Putamen (tissue), 1 donor: ENCODE data around the gene STT3B.
A peak's percentile ranks its signal among the peaks of the same experiment; 100 is the strongest.
"Not testable (repeated sequence)": the region's sequence is repeated elsewhere in the genome, so short reads cannot be mapped to it uniquely, and the experiment has no call there.

Experiments used
- DNase-seq: peaks from one replicate; pipeline ENCODE4 v3.0.0-alpha.2; 2016; ENCODE audit warnings: low spot score

STT3B gene

GRCh38 chr3:31532587-31533168, at the start of gene STT3B:
TSS of gene STT3B (plus strand) at chr3:31532925. CDS start at chr3:31532999, 74 bp downstream.
- DNase-seq: peak; percentile 86

DNA sequence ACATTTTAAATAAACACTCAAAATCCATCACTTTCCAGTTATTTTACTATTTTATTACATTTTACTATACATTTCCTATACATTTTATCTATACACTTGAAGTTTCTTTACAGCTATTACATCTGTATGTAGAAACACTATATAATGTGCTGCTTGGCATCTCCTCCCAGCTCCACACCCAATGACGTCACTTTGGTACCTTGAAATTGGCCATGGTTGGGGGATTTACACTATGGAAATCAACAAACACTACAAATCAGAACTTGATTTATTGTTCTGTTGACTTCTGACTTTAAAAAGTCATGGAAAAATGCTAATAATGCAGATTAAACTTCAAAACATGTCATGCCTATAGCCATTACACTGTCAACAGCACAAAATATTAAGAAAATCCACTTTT, 48.9 kb upstream of the STT3B start:
- no peak for DNase-seq

DNA sequence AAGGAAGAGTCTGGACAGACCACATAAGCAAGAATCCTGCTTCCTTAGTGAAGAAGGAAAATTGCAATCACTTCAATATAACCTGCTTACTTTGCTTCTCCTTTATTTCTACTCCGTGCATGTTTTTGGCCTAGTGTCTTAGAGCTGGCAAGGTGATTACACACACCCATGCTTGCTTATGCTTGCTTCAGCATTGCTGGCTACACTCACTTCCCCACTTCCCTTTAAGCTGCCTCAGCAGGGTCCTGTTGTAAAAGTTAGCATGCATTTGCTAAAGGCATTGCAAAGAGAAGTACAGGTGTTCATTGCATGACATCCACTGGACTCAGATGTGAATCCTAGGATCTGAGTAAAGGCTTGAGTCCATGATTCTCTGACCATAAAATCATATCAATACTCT, 47.5 kb upstream of the STT3B start:
- no peak for DNase-seq

GRCh38 chr3:31486865-31487533, 45.7 kb upstream of the STT3B start:
- DNase-seq: no peak

DNA sequence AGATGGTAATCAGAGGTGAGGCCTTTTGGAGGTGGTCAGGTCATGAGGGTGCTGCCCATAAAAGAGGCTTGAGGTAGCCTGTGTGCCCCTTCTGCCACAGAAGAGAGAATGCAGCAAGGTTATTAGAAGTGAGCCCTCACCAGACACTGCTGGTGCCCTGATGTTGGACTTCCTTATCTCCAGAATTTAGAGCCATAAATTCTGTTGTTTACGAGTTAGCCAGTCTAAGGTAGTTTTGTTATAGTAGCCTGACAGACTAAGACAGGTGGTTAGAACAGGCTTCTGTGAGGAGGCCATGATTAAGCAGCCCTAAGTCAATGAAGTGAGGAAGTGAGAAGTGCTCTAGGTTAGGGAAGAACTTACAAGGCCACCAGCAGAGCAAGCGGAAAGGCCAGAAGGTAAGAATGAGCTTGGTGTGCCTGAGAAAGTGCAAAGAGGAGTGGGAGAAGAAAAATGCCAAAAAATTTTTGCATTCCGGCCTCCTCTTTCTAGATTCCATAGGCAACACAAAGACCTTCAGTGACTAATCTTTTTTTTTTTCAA, 44.2 kb upstream of the STT3B start:
- DNase-seq: no peak

DNA sequence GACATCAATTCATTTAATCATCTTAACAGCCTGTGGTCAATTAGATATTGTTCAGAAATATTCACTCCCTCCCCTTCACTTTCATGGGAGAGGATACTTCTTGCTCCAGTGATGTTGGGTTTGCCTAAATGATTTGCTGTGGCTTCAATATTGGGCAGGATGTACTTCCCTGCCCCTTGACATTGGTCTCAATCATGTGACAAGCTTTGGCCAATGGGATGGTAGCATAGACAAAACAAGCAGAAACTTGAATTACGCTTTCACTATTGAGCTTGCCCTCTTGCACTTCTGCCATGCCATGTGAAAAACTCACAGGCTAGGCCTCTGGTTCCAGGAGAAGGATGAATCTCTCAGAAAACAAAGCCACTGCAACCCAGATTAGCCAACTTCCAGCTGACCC, 42.2 kb upstream of the STT3B start:
- no peak for DNase-seq

DNA sequence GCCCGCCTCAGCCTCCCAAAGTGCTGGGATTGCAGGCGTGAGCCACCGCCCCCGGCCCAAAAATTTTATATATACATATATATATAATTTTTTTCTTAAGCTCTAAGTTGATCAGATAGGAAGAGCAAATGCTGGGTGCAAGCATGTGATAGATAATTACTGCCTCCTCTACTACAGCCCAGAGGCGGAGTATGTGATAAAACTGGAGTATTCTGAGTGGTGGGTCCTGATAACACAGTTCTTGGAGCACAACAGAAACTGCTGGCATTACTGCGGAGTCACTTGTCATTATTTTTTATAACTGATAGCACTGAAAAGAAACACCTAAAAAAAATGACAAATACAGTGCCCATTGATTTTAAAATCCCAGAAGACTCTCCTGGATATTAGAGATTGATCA, 41.1 kb upstream of the STT3B start:
- DNase-seq: no peak

GRCh38 chr3:31493149-31493548, 39.6 kb upstream of the STT3B start:
- DNase-seq: no peak

DNA sequence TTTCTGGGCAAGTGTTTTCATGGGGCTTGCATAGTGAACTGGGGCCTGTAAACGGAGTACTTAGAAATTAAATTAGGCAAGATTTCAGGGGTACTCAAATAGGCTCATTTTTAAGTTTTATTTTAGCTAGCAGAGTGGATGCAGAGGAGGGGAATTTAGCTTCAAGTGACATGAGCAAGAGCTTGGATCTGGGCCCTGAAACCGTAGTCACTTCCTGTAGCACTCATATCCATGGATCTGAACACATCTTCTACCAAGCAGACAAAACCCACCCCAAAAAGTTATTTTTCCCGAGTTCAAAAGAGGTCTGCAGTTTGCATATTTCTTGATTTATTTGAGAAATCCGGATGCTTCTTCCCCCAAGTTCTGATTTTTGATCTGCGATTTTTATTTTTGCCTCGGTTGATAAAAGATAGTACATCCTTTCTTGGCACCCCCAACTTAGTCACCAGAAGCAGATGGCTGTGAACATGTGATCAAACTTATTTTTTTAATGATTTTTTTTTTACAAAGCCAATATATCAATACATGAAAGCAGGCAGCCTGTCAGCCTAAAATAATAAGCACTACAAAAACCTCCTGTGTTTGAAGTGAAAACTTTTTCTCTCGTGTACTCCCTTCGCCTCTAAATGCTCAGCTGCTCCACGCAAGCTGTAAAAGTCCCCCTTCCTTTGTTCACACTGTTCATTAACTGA, 36.6 kb upstream of the STT3B start:
- no peak for DNase-seq

DNA sequence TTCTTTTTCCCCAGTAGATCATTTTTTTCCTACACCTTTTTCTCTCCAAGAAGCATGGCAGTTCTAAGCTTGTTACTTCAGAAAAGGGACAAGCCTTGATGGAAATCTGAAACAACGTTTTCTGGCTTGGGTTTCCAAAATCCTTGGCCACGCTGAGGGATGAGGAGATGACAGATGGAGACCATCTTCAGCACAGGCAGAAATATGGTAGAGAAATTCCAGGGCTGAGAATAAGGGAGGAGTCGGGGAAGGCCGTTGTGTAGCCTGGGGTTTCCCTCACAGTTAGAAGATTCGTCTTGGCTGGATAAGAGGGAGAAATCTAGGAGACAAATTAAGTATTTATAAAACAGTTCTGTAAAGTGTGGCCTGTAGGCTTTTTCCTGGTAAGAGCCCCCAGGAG, 33.9 kb upstream of the STT3B start:
- no peak for DNase-seq

- no peak for DNase-seq
Observed at GRCh38 chr3:31499281-31499680, 33.4 kb upstream of the STT3B start.

- no peak for DNase-seq
Observed at GRCh38 chr3:31502803-31503221, 29.9 kb upstream of the STT3B start.

DNA sequence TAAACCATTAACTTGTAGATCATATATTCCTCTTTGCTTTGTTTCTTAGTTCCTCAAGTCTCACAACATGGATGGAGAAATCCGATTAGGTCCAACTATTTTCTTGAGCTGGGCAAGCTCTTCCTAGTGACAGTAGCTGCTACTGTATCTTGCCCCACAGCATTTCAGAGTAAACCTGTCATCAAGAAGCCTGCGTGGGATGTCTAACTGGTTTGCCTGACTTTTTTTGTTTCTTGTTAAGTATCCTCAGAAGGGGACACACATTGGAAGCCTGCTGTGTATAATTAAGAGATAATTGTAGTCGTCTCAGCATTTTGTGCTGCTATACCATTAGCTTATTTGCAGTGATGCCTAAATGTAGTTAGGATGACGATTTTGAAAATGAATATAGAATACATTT, 29.3 kb upstream of the STT3B start:
- no peak for DNase-seq

DNA sequence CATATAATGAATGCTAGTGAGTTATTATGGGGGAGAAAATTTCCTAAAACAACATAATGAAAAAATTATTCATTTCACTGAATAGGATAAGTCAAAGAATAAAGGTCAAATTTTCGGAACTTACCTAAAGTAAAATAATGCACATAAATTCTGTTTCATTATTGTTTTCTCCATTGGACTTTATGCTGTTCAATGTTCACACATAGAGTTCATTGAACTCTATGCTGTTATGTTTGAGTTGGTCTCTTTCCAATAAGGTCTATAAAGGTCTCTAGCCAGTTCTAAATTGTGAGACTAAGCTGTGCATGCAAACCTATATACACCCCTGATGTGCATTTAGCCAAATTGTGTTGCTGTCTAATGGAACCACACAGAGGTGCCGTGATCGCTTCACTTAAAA, 28.5 kb upstream of the STT3B start:
- no peak for DNase-seq

- DNase-seq: no peak
Observed at GRCh38 chr3:31505371-31506048, 27.2 kb upstream of the STT3B start.

DNA sequence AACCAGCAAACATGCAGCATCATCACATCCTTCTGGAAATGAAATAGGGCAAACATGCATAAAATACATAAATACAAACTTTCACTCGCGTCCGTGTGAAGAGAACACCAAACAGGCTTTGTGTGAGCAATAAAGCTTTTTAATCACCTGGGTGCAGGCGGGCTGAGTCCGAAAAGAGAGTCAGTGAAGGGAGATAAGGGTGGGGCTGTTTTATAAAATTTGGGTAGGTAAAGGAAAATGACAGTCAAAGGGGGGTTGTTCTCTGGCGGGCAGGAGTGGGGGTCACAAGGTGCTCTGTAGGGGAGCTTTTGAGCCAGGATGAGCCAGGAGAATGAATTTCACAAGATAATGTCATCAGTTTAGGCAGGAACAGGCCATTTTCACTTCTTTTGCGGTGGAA, 26.2 kb upstream of the STT3B start:
- not testable (repeated sequence) for DNase-seq

DNA sequence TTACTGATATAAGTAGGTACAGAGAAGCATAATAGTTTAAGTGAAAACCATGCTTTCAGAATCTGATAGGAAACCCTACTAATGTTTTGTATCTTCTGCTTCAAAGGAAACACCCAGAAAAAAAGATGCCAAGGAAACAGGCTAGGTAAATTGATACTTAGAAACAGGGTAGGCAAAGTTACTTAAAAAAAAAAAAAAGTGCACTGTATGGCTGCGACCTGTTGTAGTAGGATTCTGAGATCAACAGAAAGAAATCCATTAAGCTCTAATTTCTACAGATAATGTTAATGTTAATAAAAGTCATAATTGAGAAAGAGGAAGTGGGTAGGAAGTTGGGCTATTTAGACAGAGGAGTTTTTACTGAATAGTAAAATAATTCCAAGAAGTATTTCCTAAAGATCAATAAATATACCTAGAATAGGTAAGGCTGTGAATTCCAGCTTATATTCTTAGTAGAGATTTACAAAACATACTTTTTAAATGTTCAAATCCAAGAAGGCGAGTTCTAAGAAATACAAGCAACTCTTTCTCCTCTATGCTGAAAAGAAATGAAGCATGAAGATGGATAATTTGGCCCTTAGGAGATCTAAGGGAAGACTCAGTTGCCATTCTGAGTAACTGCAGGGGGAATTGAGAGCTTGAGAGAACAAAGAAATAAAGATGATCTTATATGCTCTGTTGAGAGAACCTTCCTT, 24.1 kb upstream of the STT3B start:
- DNase-seq: no peak

- DNase-seq: no peak
Observed at GRCh38 chr3:31509147-31509728, 23.5 kb upstream of the STT3B start.

DNA sequence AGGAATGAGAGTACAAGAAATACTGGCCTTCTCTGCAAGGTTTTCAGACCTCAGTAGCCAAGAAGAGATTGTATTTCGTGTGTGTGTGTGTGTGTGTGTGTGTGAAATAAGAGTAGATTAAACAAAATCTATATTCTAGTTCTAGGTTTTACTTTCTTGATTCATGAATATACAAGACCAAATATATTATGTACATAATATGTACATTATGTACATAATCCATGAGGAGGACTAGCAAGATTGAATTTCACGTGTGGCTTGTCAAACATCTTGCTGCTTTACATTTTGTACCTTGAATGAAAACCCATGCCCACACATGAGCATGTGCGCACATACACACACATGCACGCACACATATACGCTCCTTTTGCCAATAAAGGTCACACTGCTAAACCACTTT, 18.2 kb upstream of the STT3B start:
- no peak for DNase-seq

DNA sequence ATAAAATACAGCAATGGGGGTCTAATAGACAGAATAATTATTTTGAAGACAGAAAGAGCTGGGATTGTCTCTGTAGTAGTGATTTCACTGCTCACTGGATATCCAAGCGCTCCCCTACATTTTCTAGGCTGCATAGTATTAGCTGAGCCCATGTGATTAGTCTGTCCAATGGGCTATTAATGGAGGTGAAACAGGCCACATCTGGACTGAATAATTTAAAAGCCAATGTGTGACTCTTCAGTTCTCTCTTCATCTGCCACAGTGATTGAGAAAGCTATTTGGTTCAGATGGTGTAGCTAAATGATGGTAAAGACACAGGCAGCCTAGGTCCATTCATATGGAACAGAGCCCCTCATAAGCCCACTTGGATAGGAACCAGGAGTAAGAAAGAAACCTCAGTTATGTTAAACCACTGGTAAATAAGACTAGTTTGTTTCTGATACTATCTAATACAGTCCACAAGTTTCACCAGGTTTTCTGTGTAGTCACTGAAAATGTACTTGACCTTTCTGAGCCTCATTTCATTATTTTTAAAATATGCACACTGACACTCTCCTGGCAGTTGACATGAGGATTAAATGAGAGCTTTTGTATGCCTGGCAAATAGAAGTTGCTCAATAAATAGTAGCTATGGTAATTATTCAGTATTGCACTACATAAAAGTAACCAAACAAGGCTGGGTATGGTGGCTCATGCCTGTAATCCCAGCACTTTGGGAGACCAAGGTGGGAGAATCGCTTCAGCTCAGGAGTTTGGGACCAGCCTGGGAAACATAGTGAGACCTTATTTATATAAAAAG, 17.0 kb upstream of the STT3B start:
- DNase-seq: no peak

- DNase-seq: no peak
Observed at GRCh38 chr3:31516757-31517156, 16.0 kb upstream of the STT3B start.
